Measurements from ENCODE around the gene FCN1.

DNA sequence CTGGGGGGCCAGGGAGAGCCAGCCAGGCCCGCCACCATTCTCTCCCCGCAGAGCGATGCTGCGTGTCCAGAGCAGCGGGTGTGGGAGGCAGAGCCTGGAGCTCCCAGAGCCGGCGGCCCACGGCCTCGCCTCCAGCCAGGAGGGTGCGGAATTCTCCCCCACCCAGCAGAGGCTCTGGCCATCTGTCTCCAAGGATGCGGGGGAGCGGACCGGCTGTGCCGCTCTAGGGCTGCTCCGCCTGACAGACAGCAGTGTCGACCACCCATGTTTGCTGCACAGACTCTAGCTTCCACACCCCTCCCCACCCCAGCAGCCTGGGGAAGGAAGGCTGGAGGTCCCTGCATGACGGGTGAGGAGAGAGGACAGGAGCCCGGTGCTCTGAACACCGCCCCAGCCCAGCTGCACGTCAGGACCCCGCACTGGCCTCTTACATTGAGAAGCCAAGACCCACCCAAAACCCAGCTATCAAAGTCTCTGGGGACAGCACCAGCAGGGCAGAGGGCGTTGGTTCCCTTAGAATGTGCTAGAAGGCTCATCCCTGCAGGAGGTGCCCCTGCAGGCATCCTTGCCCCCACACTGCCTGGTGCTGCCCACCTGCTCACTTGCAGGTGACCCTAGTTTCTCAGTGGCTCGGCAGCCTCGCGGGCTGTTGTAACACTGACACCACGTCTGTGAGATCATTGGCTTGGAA lies 29.7 kb upstream of the FCN1 start:
- no peak for TF ChIP-seq POLR2A (IDR thresholded peaks at IDR 0.05)
- TF ChIP-seq, protein P1, sequence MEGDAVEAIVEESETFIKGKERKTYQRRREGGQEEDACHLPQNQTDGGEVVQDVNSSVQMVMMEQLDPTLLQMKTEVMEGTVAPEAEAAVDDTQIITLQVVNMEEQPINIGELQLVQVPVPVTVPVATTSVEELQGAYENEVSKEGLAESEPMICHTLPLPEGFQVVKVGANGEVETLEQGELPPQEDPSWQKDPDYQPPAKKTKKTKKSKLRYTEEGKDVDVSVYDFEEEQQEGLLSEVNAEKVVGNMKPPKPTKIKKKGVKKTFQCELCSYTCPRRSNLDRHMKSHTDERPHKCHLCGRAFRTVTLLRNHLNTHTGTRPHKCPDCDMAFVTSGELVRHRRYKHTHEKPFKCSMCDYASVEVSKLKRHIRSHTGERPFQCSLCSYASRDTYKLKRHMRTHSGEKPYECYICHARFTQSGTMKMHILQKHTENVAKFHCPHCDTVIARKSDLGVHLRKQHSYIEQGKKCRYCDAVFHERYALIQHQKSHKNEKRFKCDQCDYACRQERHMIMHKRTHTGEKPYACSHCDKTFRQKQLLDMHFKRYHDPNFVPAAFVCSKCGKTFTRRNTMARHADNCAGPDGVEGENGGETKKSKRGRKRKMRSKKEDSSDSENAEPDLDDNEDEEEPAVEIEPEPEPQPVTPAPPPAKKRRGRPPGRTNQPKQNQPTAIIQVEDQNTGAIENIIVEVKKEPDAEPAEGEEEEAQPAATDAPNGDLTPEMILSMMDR (IDR thresholded peaks at IDR 0.05): no peak

Measured in breast epithelium (tissue), 3 donors.